Measurements from ENCODE around the gene SPEF1.

DNA sequence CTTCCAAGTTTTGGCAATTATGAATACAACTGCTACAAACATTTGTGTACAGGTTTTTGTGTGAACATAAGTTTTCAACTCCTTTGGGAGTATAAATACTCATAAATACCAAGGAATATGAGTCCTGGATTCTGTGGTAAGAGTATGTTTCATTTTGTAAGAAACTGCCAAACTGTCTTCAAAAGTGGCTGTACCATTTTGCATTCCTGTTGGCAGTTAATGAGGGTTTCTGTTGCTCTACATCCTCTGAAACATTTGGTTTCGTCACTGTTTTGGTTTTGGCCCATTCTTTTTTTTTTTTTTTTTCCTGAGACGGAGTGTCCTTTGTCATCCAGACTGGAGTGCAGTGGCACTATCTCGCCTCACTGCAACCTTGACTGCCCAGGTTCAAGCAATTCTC lies 47.5 kb upstream of the SPEF1 start:
- TF ChIP-seq, protein P1, sequence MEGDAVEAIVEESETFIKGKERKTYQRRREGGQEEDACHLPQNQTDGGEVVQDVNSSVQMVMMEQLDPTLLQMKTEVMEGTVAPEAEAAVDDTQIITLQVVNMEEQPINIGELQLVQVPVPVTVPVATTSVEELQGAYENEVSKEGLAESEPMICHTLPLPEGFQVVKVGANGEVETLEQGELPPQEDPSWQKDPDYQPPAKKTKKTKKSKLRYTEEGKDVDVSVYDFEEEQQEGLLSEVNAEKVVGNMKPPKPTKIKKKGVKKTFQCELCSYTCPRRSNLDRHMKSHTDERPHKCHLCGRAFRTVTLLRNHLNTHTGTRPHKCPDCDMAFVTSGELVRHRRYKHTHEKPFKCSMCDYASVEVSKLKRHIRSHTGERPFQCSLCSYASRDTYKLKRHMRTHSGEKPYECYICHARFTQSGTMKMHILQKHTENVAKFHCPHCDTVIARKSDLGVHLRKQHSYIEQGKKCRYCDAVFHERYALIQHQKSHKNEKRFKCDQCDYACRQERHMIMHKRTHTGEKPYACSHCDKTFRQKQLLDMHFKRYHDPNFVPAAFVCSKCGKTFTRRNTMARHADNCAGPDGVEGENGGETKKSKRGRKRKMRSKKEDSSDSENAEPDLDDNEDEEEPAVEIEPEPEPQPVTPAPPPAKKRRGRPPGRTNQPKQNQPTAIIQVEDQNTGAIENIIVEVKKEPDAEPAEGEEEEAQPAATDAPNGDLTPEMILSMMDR (conservative IDR thresholded peaks at IDR 0.05) = no peak
- TF ChIP-seq ZFX (IDR thresholded peaks at IDR 0.05) = no peak
